Measurements from ENCODE around the gene MOB2. TPM values are rescaled to one million over a fixed set of nuclear protein-coding genes. Genes with fewer than 3 reads are reported as not detected.

Gene MOB2
- total and polyA plus RNA-seq, 2 of the 13 experiments (the other 11 are each of a cell fraction or from before 2014, with no cell fraction given): 21.8 to 27.7 TPM

GRCh38 chr11:1502954-1503707 lies 16.6 kb upstream of the MOB2 start:
- Histone ChIP-seq H3K4me2 (ENCODE audit: low read depth, low read length) (no peak overlapping the region), H3K79me2 (ENCODE audit: insufficient read depth, low read length) (no peaks in the 10 kb centered on the region), H3K9ac (ENCODE audit: insufficient read depth, low read depth, low read length) (no peak overlapping the region), H3K36me3 (replicated peaks in 1 of 2; ENCODE audit: control insufficient read depth in 1 of 2, insufficient read depth in 2 of 2, low read length in 2 of 2) (no peaks in the 10 kb centered on the region; a peak in 1 of 5 replicates), H3K27ac (ENCODE audit: extremely low read length, insufficient read depth, low read length) (no peak overlapping the region), H4K20me1 (ENCODE audit: insufficient read depth, low read length) (peaks cover 9% of the 10 kb centered on the region; the same call in 1 of the 2 replicates), H3K27me3 (ENCODE audit: control insufficient read depth in 1 of 2, insufficient read depth in 2 of 2, low read length in 2 of 2) (no peaks in the 10 kb centered on the region), H3K9me3 (ENCODE audit: low read length) (no peaks in the 10 kb centered on the region), H2AFZ (ENCODE audit: low read length) (no peak overlapping the region), H3K4me3 (replicated peaks in 1 of 3; ENCODE audit: insufficient read depth in 1 of 3, low read depth in 2 of 3, low read length in 3 of 3) (no peak overlapping the region), H3K4me1 (ENCODE audit: insufficient read depth, low read length) (no peaks in the 10 kb centered on the region)
- BruUV-seq (replicated peaks): no TSS peak
- WGBS (ENCODE audit: low lambda C conversion rate): 91% methylated on average over 4 of the region's 20 CpGs
- no peak for ATAC-seq
- POLR2A ChIA-PET: no interaction called here
- in situ Hi-C loops (cut with HindIII; ENCODE audit: extremely low pct_ligation_motif_present, low pct_unique_long_range_greater_than_20kb): no loop called here
- CTCF ChIA-PET (ENCODE audit: low intra/inter-chr PET ratio, low total read pairs): no interaction called here
- TF ChIP-seq, protein P1, sequence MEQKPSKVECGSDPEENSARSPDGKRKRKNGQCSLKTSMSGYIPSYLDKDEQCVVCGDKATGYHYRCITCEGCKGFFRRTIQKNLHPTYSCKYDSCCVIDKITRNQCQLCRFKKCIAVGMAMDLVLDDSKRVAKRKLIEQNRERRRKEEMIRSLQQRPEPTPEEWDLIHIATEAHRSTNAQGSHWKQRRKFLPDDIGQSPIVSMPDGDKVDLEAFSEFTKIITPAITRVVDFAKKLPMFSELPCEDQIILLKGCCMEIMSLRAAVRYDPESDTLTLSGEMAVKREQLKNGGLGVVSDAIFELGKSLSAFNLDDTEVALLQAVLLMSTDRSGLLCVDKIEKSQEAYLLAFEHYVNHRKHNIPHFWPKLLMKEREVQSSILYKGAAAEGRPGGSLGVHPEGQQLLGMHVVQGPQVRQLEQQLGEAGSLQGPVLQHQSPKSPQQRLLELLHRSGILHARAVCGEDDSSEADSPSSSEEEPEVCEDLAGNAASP (CRISPR knock-in tag; IDR thresholded peaks at IDR 0.05; ENCODE audit: borderline replicate concordance): no peak
- TF ChIP-seq ZNF780A (CRISPR knock-in tag; IDR thresholded peaks at IDR 0.05) (no peak), ZNF101 (CRISPR knock-in tag; IDR thresholded peaks at IDR 0.05; ENCODE audit: borderline replicate concordance, low read depth) (no peak), SRSF4 (IDR thresholded peaks at IDR 0.05; ENCODE audit: low read depth, low read length, poor library complexity, severe bottlenecking) (no peak)
- TF ChIP-seq, protein P2, sequence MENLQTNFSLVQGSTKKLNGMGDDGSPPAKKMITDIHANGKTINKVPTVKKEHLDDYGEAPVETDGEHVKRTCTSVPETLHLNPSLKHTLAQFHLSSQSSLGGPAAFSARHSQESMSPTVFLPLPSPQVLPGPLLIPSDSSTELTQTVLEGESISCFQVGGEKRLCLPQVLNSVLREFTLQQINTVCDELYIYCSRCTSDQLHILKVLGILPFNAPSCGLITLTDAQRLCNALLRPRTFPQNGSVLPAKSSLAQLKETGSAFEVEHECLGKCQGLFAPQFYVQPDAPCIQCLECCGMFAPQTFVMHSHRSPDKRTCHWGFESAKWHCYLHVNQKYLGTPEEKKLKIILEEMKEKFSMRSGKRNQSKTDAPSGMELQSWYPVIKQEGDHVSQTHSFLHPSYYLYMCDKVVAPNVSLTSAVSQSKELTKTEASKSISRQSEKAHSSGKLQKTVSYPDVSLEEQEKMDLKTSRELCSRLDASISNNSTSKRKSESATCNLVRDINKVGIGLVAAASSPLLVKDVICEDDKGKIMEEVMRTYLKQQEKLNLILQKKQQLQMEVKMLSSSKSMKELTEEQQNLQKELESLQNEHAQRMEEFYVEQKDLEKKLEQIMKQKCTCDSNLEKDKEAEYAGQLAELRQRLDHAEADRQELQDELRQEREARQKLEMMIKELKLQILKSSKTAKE (CRISPR knock-in tag; IDR thresholded peaks at IDR 0.05; ENCODE audit: borderline replicate concordance): no peak
- no peak for FAIRE-seq
- intact Hi-C loops (cut with micrococcal nuclease; ENCODE audit: unreplicated experiment): no loop called here
- no peak for DNase-seq (ENCODE audit: low spot score)
